K562 (cell line): Measurements from ENCODE around the gene TRPM8.

Source experiments
- ADNP ChIP-seq: fragments of 200-800 bp; sonication (Bioruptor generic); IDR thresholded peaks from 2 replicates; pipeline ENCODE4 v1.6.1; 2016; ENCODE audit warnings: missing genetic modification characterization, missing compliant biosample characterization
- CTCF ChIP-seq, 3 experiments: IDR thresholded peaks in 2 of 3; conservative IDR thresholded peaks in 1 of 3; 2 replicates each; pipeline ENCODE4 v1.5.1; 2011 to 2012; ENCODE audit warnings: low read length in 3 of 3, mild to moderate bottlenecking in 3 of 3, control low read depth in 2 of 3, improper control_type of control experiment in 1 of 3, inconsistent platforms in 1 of 3, low read depth in 1 of 3, mixed read lengths in 1 of 3, moderate library complexity in 1 of 3; ENCODE audit not compliant: insufficient read depth in 2 of 3
- FOXK2 ChIP-seq, 2 experiments: fragments of 450-650 bp; IDR thresholded peaks in 1 of 2; conservative IDR thresholded peaks in 1 of 2; 2 replicates each; pipeline ENCODE4 v1.6.1; 2016; ENCODE audit warnings: low read depth in 2 of 2, mild to moderate bottlenecking in 1 of 2
- MXI1 ChIP-seq: IDR thresholded peaks from 2 replicates; pipeline ENCODE4 v1.6.1; 2011; ENCODE audit warnings: low read depth, mild to moderate bottlenecking, improper control_type of control experiment, low read length
- NBN ChIP-seq: fragments of 450-650 bp; IDR thresholded peaks from 2 replicates; pipeline ENCODE4 v1.6.1; 2016; ENCODE audit warnings: low read depth, mild to moderate bottlenecking
- SNAPC5 ChIP-seq: fragments of 250-450 bp; sonication (Bioruptor Pico); IDR thresholded peaks from 2 replicates; pipeline ENCODE4 v1.8.0; 2021; ENCODE audit warnings: moderate library complexity, mild to moderate bottlenecking, inconsistent platforms
- ZC3H4 ChIP-seq: sonication (generic); formaldehyde crosslinking; IDR thresholded peaks from 2 replicates; pipeline ENCODE4 v1.9.0; 2021; ENCODE audit warnings: missing genetic modification reagents, borderline replicate concordance
- ZHX1 ChIP-seq: fragments of 150-350 bp; conservative IDR thresholded peaks from 2 replicates; pipeline ENCODE4 v1.6.1; 2014; ENCODE audit warnings: low read length
- TF ChIP-seq, protein P1 (sequence below), 2 experiments: fragments of 200-800 bp in 1 of 2; sonication (Bioruptor generic) in 1 of 2; sonication (generic) in 1 of 2; formaldehyde crosslinking in 1 of 2; IDR thresholded peaks in 1 of 2; conservative IDR thresholded peaks in 1 of 2; 2 replicates each; pipeline versions ENCODE4 v1.5.0 to v1.6.1; 2016 to 2020; ENCODE audit warnings: missing compliant biosample characterization in 1 of 2, missing genetic modification characterization in 1 of 2, missing genetic modification reagents in 1 of 2
- TF ChIP-seq, protein P2 (sequence below): fragments of 450-650 bp; IDR thresholded peaks from 2 replicates; pipeline ENCODE4 v1.6.1; 2016

GRCh38 chr2:233944722-233945121, 27.5 kb downstream of the TRPM8 start:
- TF ChIP-seq, protein P1, sequence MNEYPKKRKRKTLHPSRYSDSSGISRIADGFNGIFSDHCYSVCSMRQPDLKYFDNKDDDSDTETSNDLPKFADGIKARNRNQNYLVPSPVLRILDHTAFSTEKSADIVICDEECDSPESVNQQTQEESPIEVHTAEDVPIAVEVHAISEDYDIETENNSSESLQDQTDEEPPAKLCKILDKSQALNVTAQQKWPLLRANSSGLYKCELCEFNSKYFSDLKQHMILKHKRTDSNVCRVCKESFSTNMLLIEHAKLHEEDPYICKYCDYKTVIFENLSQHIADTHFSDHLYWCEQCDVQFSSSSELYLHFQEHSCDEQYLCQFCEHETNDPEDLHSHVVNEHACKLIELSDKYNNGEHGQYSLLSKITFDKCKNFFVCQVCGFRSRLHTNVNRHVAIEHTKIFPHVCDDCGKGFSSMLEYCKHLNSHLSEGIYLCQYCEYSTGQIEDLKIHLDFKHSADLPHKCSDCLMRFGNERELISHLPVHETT (CRISPR knock-in tag; conservative IDR thresholded peaks at IDR 0.05 in 1 of 2, IDR thresholded peaks at IDR 0.05 in 1 of 2) = no peak
- TF ChIP-seq FOXK2 (conservative IDR thresholded peaks at IDR 0.05 in 1 of 2, IDR thresholded peaks at IDR 0.05 in 1 of 2; ENCODE audit: low read depth in 2 of 2) (no peak), CTCF (IDR thresholded peaks at IDR 0.05 in 2 of 3, conservative IDR thresholded peaks at IDR 0.05 in 1 of 3; ENCODE audit: insufficient read depth in 2 of 3, low read depth in 1 of 3, low read length in 3 of 3) (no peak), ADNP (no peak), SNAPC5 (CRISPR knock-in tag) (no peak), ZHX1 (no peak), ZC3H4 (no peak), MXI1 (no peak), NBN (no peak)
- TF ChIP-seq, protein P2, sequence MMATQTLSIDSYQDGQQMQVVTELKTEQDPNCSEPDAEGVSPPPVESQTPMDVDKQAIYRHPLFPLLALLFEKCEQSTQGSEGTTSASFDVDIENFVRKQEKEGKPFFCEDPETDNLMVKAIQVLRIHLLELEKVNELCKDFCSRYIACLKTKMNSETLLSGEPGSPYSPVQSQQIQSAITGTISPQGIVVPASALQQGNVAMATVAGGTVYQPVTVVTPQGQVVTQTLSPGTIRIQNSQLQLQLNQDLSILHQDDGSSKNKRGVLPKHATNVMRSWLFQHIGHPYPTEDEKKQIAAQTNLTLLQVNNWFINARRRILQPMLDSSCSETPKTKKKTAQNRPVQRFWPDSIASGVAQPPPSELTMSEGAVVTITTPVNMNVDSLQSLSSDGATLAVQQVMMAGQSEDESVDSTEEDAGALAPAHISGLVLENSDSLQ = no peak
